CD4-positive, CD25-positive, alpha-beta regulatory T cell (primary cell): ENCODE results near the gene PLXDC1. TPM values are rescaled to one million over a fixed set of nuclear protein-coding genes. Genes with fewer than 3 reads are reported as not detected.

Experiments
- ATAC-seq, 2 donors: fragments of 150-1000 bp; cut with Tn5 transposase; one replicate each; pipeline ENCODE4 v1.10.0; 2021; ENCODE audit warnings: low read depth in 2 of 2, moderate number of reproducible peaks in 2 of 2, moderate library complexity in 1 of 2
- DNase-seq, 3 donors: peaks; one replicate each; pipeline versions ENCODE4 v3.0.0 to v3.0.0-alpha.2; 2012 to 2022; ENCODE audit warnings: mixed read lengths in 1 of 3
- H3K27ac ChIP-seq: one replicate; pipeline ENCODE4 v1.7.0; 2013; ENCODE audit warnings: mild to moderate bottlenecking, low read length; ENCODE audit not compliant: insufficient read depth, poor library complexity, severe bottlenecking
- H3K27me3 ChIP-seq: one replicate; pipeline ENCODE4 v1.7.0; 2013; ENCODE audit warnings: low read length; ENCODE audit not compliant: control insufficient read depth, insufficient read depth
- H3K36me3 ChIP-seq: one replicate; pipeline ENCODE4 v1.7.0; 2013; ENCODE audit warnings: mild to moderate bottlenecking, low read length, moderate library complexity; ENCODE audit not compliant: control insufficient read depth, insufficient read depth
- H3K4me1 ChIP-seq: 2 replicates; pipeline ENCODE4 v1.7.0; 2013; ENCODE audit warnings: mild to moderate bottlenecking, low read length; ENCODE audit not compliant: insufficient read depth, control insufficient read depth, poor library complexity, severe bottlenecking
- H3K4me3 ChIP-seq: one replicate; pipeline ENCODE4 v1.7.0; 2013; ENCODE audit warnings: low read depth, mild to moderate bottlenecking, low read length, moderate library complexity
- H3K9me3 ChIP-seq, 2 experiments: 1 replicate in 1 of 2; 2 replicates in 1 of 2; pipeline ENCODE4 v1.7.0; 2013; ENCODE audit warnings: low read length in 2 of 2, mild to moderate bottlenecking in 1 of 2, moderate library complexity in 1 of 2; ENCODE audit not compliant: control insufficient read depth in 2 of 2
- H3K27ac Mint-ChIP-seq, 3 donors: one replicate each; pipeline ENCODE4 v1.8.0; 2020 to 2022; ENCODE audit warnings: mild to moderate bottlenecking in 3 of 3, mixed read lengths in 3 of 3, moderate library complexity in 2 of 3
- H3K27me3 Mint-ChIP-seq: one replicate; pipeline ENCODE4 v1.8.0; 2022; ENCODE audit warnings: mild to moderate bottlenecking, mixed read lengths
- H3K36me3 Mint-ChIP-seq: one replicate; pipeline ENCODE4 v1.8.0; 2020; ENCODE audit warnings: mixed read lengths
- H3K4me1 Mint-ChIP-seq, 4 donors: one replicate each; pipeline ENCODE4 v1.8.0; 2020 to 2022; ENCODE audit warnings: mixed read lengths in 4 of 4, mild to moderate bottlenecking in 1 of 4
- H3K4me3 Mint-ChIP-seq, 4 donors: one replicate each; pipeline ENCODE4 v1.8.0; 2020 to 2022; ENCODE audit warnings: mild to moderate bottlenecking in 4 of 4, mixed read lengths in 4 of 4, moderate library complexity in 3 of 4
- H3K9me3 Mint-ChIP-seq, 7 donors: one replicate each; pipeline ENCODE4 v1.8.0; 2020 to 2022; ENCODE audit warnings: mixed read lengths in 7 of 7, mild to moderate bottlenecking in 3 of 7, moderate library complexity in 2 of 7
- polyA plus RNA-seq, 4 donors: library from polyadenylated mRNA; unstranded; fragments of 300-500 nt; fragmentation: Illumina TruSeq; gene quantifications; one replicate each; pipeline ENCODE4 v1.2.3, GENCODE V29; 2021
- total RNA-seq: library from RNA; stranded (reverse); gene quantifications from one replicate; pipeline ENCODE4 v1.2.3, GENCODE V29; 2022

The PLXDC1 gene
- total and polyA plus RNA-seq, 5 donors from 2014 or later = 0.27 to 12.9 (median 1.7) TPM

GRCh38 chr17:39165178-39165840 lies 13.9 kb upstream of the PLXDC1 start:
- peaks cover 0 to 3% (median 0%) of the 10 kb centered on the region in 7 donors for H3K9me3 Mint-ChIP-seq
- peak overlapping the region; percentile 76 to 91 (median 89) for H3K4me3 Mint-ChIP-seq
- Histone ChIP-seq H3K4me3 (peak overlapping the region; percentile 42), H3K9me3 (no peaks in the 10 kb centered on the region), H3K4me1 (peaks cover 16% of the 10 kb centered on the region), H3K36me3 (no peaks in the 10 kb centered on the region), H3K27me3 (peaks cover 16% of the 10 kb centered on the region), H3K27ac (no peak overlapping the region)
- peaks cover 0 to 16% (median 10%) of the 10 kb centered on the region in 4 donors for H3K4me1 Mint-ChIP-seq
- H3K36me3 Mint-ChIP-seq = no peaks in the 10 kb centered on the region
- H3K27ac Mint-ChIP-seq = peak overlapping the region in 1 of 3 donors; percentile 24
- peaks cover 51% of the 10 kb centered on the region for H3K27me3 Mint-ChIP-seq
- DNase-seq (no peak), ATAC-seq (no peak)

GRCh38 chr17:39164675-39165143 lies 13.3 kb upstream of the PLXDC1 start:
- H3K36me3 Mint-ChIP-seq = no peaks in the 10 kb centered on the region
- no peaks in the 10 kb centered on the region for H3K9me3 ChIP-seq
- peaks cover 16% of the 10 kb centered on the region for H3K4me1 ChIP-seq

GRCh38 chr17:39161962-39162361 lies 10.5 kb upstream of the PLXDC1 start:
- ATAC-seq (no peak), DNase-seq (no peak)
- H3K27me3 ChIP-seq = peaks cover 10% of the 10 kb centered on the region
- no peak overlapping the region for H3K4me3 ChIP-seq
- Mint-ChIP-seq H3K27me3 (peaks cover 44% of the 10 kb centered on the region), H3K4me3 (no peak overlapping the region), H3K36me3 (no peaks in the 10 kb centered on the region), H3K9me3 (peaks cover 0 to 3% (median 0%) of the 10 kb centered on the region in 7 donors), H3K4me1 (peaks cover 0 to 16% (median 6%) of the 10 kb centered on the region in 4 donors), H3K27ac (no peak overlapping the region)
- no peaks in the 10 kb centered on the region for H3K36me3 ChIP-seq
- H3K27ac ChIP-seq = no peak overlapping the region
- peaks cover 16% of the 10 kb centered on the region for H3K4me1 ChIP-seq
- no peaks in the 10 kb centered on the region for H3K9me3 ChIP-seq

More at GRCh38 chr17:39164675-39165143, 13.3 kb upstream of the PLXDC1 start:
- Histone ChIP-seq H3K36me3 (no peaks in the 10 kb centered on the region), H3K27ac (no peak overlapping the region), H3K4me3 (peak overlapping the region; percentile 42), H3K27me3 (peaks cover 16% of the 10 kb centered on the region)
- H3K4me3 Mint-ChIP-seq = peak overlapping the region; percentile 76 to 91 (median 89)
- peaks cover 0 to 3% (median 0%) of the 10 kb centered on the region in 7 donors for H3K9me3 Mint-ChIP-seq
- peak overlapping the region in 1 of 3 donors; percentile 24 for H3K27ac Mint-ChIP-seq
- DNase-seq = peak; percentile 54 to 88 (median 71)
- peaks cover 50% of the 10 kb centered on the region for H3K27me3 Mint-ChIP-seq
- peak; percentile 75 to 79 for ATAC-seq
- peaks cover 0 to 16% (median 10%) of the 10 kb centered on the region in 4 donors for H3K4me1 Mint-ChIP-seq

GRCh38 chr17:39158623-39159022 lies 7.2 kb upstream of the PLXDC1 start:
- Histone ChIP-seq H3K27ac (no peak overlapping the region), H3K4me3 (no peak overlapping the region), H3K9me3 (no peaks in the 10 kb centered on the region), H3K36me3 (no peaks in the 10 kb centered on the region), H3K27me3 (no peaks in the 10 kb centered on the region), H3K4me1 (no peaks in the 10 kb centered on the region)
- DNase-seq = no peak
- peaks cover 5 to 12% (median 9%) of the 10 kb centered on the region in 4 donors for H3K4me1 Mint-ChIP-seq
- peaks cover 36% of the 10 kb centered on the region for H3K27me3 Mint-ChIP-seq
- H3K36me3 Mint-ChIP-seq = peaks cover 8% of the 10 kb centered on the region
- peak overlapping the region in 2 of 4 donors; percentile 52 to 90 for H3K4me3 Mint-ChIP-seq
- no peak overlapping the region for H3K27ac Mint-ChIP-seq
- peaks cover 0 to 8% (median 4%) of the 10 kb centered on the region in 7 donors for H3K9me3 Mint-ChIP-seq
- no peak for ATAC-seq

- peaks cover 15 to 29% (median 22%) of the 10 kb centered on the region in 4 donors for H3K4me1 Mint-ChIP-seq
- Histone ChIP-seq H3K4me1 (peaks cover 21% of the 10 kb centered on the region), H3K27me3 (no peaks in the 10 kb centered on the region), H3K4me3 (no peak overlapping the region), H3K27ac (no peak overlapping the region), H3K36me3 (no peaks in the 10 kb centered on the region), H3K9me3 (no peaks in the 10 kb centered on the region)
- ATAC-seq = no peak
- peaks cover 0 to 11% (median 4%) of the 10 kb centered on the region in 7 donors for H3K9me3 Mint-ChIP-seq
- peaks cover 10% of the 10 kb centered on the region for H3K36me3 Mint-ChIP-seq
- H3K4me3 Mint-ChIP-seq = peak overlapping the region in 1 of 4 donors; percentile 57
- no peak for DNase-seq
- H3K27ac Mint-ChIP-seq = no peak overlapping the region
- H3K27me3 Mint-ChIP-seq = peaks cover 50% of the 10 kb centered on the region
Measured at GRCh38 chr17:39156491-39156890, 5.1 kb upstream of the PLXDC1 start.

- Histone ChIP-seq H3K4me1 (peaks cover 26% of the 10 kb centered on the region), H3K36me3 (no peaks in the 10 kb centered on the region), H3K27me3 (no peaks in the 10 kb centered on the region), H3K4me3 (no peak overlapping the region), H3K9me3 (no peaks in the 10 kb centered on the region), H3K27ac (no peak overlapping the region)
- ATAC-seq = no peak
- H3K36me3 Mint-ChIP-seq = peaks cover 10% of the 10 kb centered on the region
- DNase-seq = no peak
- peaks cover 0 to 11% (median 4%) of the 10 kb centered on the region in 7 donors for H3K9me3 Mint-ChIP-seq
- peak overlapping the region; percentile 10 to 99 (median 49) for H3K4me3 Mint-ChIP-seq
- peaks cover 15 to 32% (median 22%) of the 10 kb centered on the region in 4 donors for H3K4me1 Mint-ChIP-seq
- H3K27me3 Mint-ChIP-seq = peaks cover 45% of the 10 kb centered on the region
- H3K27ac Mint-ChIP-seq = peak overlapping the region in 2 of 3 donors; percentile 88 to 99
Measured at GRCh38 chr17:39155654-39156053, 4.2 kb upstream of the PLXDC1 start.

- H3K36me3 Mint-ChIP-seq = peaks cover 10% of the 10 kb centered on the region
- no peaks in the 10 kb centered on the region for H3K36me3 ChIP-seq
- H3K9me3 ChIP-seq = no peaks in the 10 kb centered on the region
- H3K4me1 Mint-ChIP-seq = peaks cover 15 to 46% (median 30%) of the 10 kb centered on the region in 4 donors
- peak overlapping the region; percentile 70 for H3K27ac ChIP-seq
- H3K27me3 ChIP-seq = peaks cover 3% of the 10 kb centered on the region
- peaks cover 62% of the 10 kb centered on the region for H3K27me3 Mint-ChIP-seq
- peak overlapping the region; percentile 98 to 100 (median 100) for H3K4me3 Mint-ChIP-seq
- H3K4me3 ChIP-seq = peak overlapping the region; percentile 98
- peaks cover 0 to 12% (median 4%) of the 10 kb centered on the region in 7 donors for H3K9me3 Mint-ChIP-seq
- peaks cover 26% of the 10 kb centered on the region for H3K4me1 ChIP-seq
- ATAC-seq (peak; percentile 47 to 58), DNase-seq (peak; percentile 84 to 91 (median 85))
- peak overlapping the region; percentile 98 to 100 (median 99) for H3K27ac Mint-ChIP-seq
Measured at GRCh38 chr17:39153599-39154051, 2.2 kb upstream of the PLXDC1 start.
